Testis (tissue), 3 donors: Measurements from ENCODE around the gene HMGN4. TPM values are rescaled to one million over a fixed set of nuclear protein-coding genes. Genes with fewer than 3 reads are reported as not detected.

Source experiments
- DNase-seq: peaks from one replicate; pipeline ENCODE4 v3.0.0-alpha.2; 2019
- H3K27ac ChIP-seq, 2 donors: fragments of 200-600 bp; sonication (generic); one replicate each; pipeline ENCODE4 v1.5.1; 2019
- H3K27me3 ChIP-seq: fragments of 200-600 bp; sonication (generic); one replicate; pipeline ENCODE4 v1.5.1; 2019
- H3K36me3 ChIP-seq: fragments of 200-600 bp; sonication (generic); one replicate; pipeline ENCODE4 v1.5.1; 2017; ENCODE audit warnings: low read depth; ENCODE audit errors: missing control alignments
- H3K4me1 ChIP-seq: fragments of 200-600 bp; sonication (generic); one replicate; pipeline ENCODE4 v1.5.1; 2019
- H3K4me3 ChIP-seq, 2 donors: fragments of 200-600 bp; sonication (generic); one replicate each; pipeline ENCODE4 v1.5.1; 2017 to 2019
- H3K9me3 ChIP-seq: fragments of 200-600 bp; sonication (generic); one replicate; pipeline ENCODE4 v1.5.1; 2017
- CTCF ChIP-seq, 3 experiments: fragments of 450-650 bp in 2 of 3; fragments of 200-600 bp in 1 of 3; sonication (generic) in 1 of 3; IDR thresholded peaks; one replicate each; pipeline ENCODE4 v1.5.1; 2016 to 2019; ENCODE audit warnings: antibody characterized with exemption in 3 of 3, mild to moderate bottlenecking in 2 of 3, moderate library complexity in 1 of 3
- POLR2A ChIP-seq: fragments of 450-650 bp; IDR thresholded peaks from one replicate; pipeline ENCODE4 v1.6.1; 2017; ENCODE audit warnings: antibody characterized with exemption, mild to moderate bottlenecking, moderate library complexity
- WGBS, 2 donors: methylation state at CpG; one replicate each; pipeline ENCODE4 v1.1.5; 2018; 5-methylcytosine and 5-hydroxymethylcytosine counted together
- intact Hi-C: fragments of 100-400 bp; cut with DNase I; formaldehyde crosslinking; loops from one replicate; pipeline ENCODE4 v1.15.1; 2023; ENCODE audit warnings: low total_unique reads
- polyA plus RNA-seq: library from polyadenylated mRNA; stranded (reverse); fragments of 350-450 nt; fragmentation: Illumina TruSeq; extraction: RNeasy Lipid Tissue Mini Kit (QIAGEN cat#74804); gene quantifications from one replicate; pipeline ENCODE4 v1.2.3, GENCODE V29; 2014; ENCODE audit warnings: low read depth, low replicate concordance; ENCODE audit not compliant: insufficient read depth
- small RNA-seq, 2 donors: library from RNA; depleted of rRNA; stranded (forward); fragments of <200 nt; gene quantifications; one replicate each; pipeline ENCODE3, GENCODE V24; 2016
- total RNA-seq, 2 donors: library from RNA; depleted of rRNA; stranded (reverse); fragments of >200 nt; gene quantifications; one replicate each; pipeline ENCODE4 v1.2.3, GENCODE V29; 2016

Gene HMGN4
- total and polyA plus RNA-seq, 3 donors from 2014 or later: 69.4 to 74.8 (median 72.2) TPM

GRCh38 chr6:26594131-26594498, 55.9 kb downstream of the HMGN4 start:
- Histone ChIP-seq H3K36me3 (no peaks in the 10 kb centered on the region), H3K4me3 (no peak overlapping the region), H3K4me1 (peaks cover 8% of the 10 kb centered on the region), H3K27me3 (no peaks in the 10 kb centered on the region), H3K9me3 (no peaks in the 10 kb centered on the region), H3K27ac (no peak overlapping the region)
- WGBS, 2 donors: 23 to 33% methylated on average over 6 of the region's 6 CpGs
- TF ChIP-seq POLR2A (no peak), CTCF (IDR thresholded peaks at IDR 0.05) (no peak)
- intact Hi-C loops: loop anchor here (10.0 kb wide), 1 partner anchor 249 kb away; no protein-coding TSS in a partner anchor
- no peak for DNase-seq

- no peaks in the 10 kb centered on the region for H3K9me3 ChIP-seq
- peaks cover 8% of the 10 kb centered on the region for H3K4me1 ChIP-seq
- 8 to 14% methylated on average over 23 of the region's 23 CpGs for WGBS, 2 donors
- intact Hi-C loops: loop anchor here (5.0 to 10.0 kb wide), 2 partner anchors 233 to 250 kb away; no protein-coding TSS in a partner anchor
- H3K27me3 ChIP-seq: no peaks in the 10 kb centered on the region
- no peaks in the 10 kb centered on the region for H3K36me3 ChIP-seq
- TF ChIP-seq CTCF (IDR thresholded peaks at IDR 0.05) (no peak), POLR2A (no peak)
- peak overlapping the region; percentile 93 to 99 for H3K4me3 ChIP-seq
- H3K27ac ChIP-seq: peak overlapping the region; percentile 42 to 80
- no peak for DNase-seq
Measured at GRCh38 chr6:26594730-26595632, 56.8 kb downstream of the HMGN4 start.

DNA sequence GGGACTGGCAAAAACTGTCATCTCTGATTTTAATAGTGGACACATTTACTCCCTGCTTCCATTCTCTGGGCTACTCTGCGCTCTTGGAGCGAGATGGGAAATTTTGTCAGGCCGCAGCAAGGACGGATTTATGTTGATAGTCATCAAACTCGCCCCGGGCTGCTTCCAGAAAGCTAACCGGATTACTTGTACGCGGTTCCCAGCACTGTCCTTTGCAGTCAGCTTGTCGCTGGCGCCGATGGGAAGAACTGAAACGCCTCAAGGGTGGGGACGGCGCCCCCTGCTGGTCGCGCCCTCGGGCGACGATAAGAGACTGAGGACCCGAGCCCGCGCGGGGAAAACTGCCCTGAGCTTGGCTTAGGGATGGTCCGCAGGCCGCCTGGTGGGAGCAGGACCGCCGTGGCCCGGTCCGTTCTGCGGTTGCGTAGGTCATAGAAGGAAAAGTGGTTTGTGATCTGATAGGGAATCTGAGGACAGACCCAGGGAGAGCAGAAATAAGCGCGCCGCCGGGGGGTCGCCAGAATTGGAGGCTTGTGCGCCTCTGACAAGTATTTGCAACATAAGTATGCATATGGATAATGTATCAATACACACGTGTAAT, 57.6 kb downstream of the HMGN4 start:
- WGBS, 2 donors: 0 to 1% methylated on average over 15 to 39 of the region's 39 CpGs

More for the DNA sequence above, 57.6 kb downstream of the HMGN4 start:
- H3K4me1 ChIP-seq: peaks cover 8% of the 10 kb centered on the region
- peak; percentile 97 for DNase-seq
- intact Hi-C loops: loop anchor here (5.0 to 10.0 kb wide), 2 partner anchors 233 to 251 kb away; no protein-coding TSS in a partner anchor
- H3K27me3 ChIP-seq: no peaks in the 10 kb centered on the region
- no peaks in the 10 kb centered on the region for H3K9me3 ChIP-seq
- H3K27ac ChIP-seq: peak overlapping the region; percentile 42 to 80
- TF ChIP-seq POLR2A (no peak), CTCF (IDR thresholded peaks at IDR 0.05) (peak; percentile 93 to 97 (median 94))
- H3K4me3 ChIP-seq: peak overlapping the region; percentile 93 to 99
- H3K36me3 ChIP-seq: no peaks in the 10 kb centered on the region

Small RNA genes lying within 50 kb of the gene (small RNA-seq; reads per million reads assigned to genes)
- gene RNU6-502P: 0 reads per million in 2 donors

Other genes starting within 250 kb of the HMGN4 start
- gene BTN3A2, start 173.2 kb upstream of the HMGN4 start, total RNA-seq: 10 to 100 TPM; 20.7 to 21.3 TPM
- gene BTN3A2, start 173.2 kb upstream of the HMGN4 start, polyA plus RNA-seq: 25.9 TPM
- gene BTN2A2, start 155.3 kb upstream of the HMGN4 start, total RNA-seq: 10 to 100 TPM; 16.7 to 19.6 TPM
- 12.0 TPM for gene BTN2A2, start 155.3 kb upstream of the HMGN4 start, polyA plus RNA-seq
- gene BTN3A1, start 136.1 kb upstream of the HMGN4 start, total RNA-seq: 10 to 100 TPM; 10.6 to 14.7 TPM
- 15.9 TPM for gene BTN3A1, start 136.1 kb upstream of the HMGN4 start, polyA plus RNA-seq
- gene BTN3A3, start 97.9 kb upstream of the HMGN4 start, total RNA-seq: 1 to 10 TPM; 7.3 to 7.6 TPM
- 15.2 TPM for gene BTN3A3, start 97.9 kb upstream of the HMGN4 start, polyA plus RNA-seq
- gene BTN2A1, start 80.4 kb upstream of the HMGN4 start, total RNA-seq: 10 to 100 TPM; 26.0 to 27.6 TPM
- gene BTN2A1, start 80.4 kb upstream of the HMGN4 start, polyA plus RNA-seq: 27.9 TPM
- under 1 TPM; 0.31 TPM for gene BTN1A1, start 38.1 kb upstream of the HMGN4 start, total RNA-seq
- 0.30 TPM for gene BTN1A1, start 38.1 kb upstream of the HMGN4 start, polyA plus RNA-seq
- 10 to 100 TPM; 18.9 to 23.6 TPM for gene ABT1, start 58.6 kb downstream of the HMGN4 start, total RNA-seq
- 17.0 TPM for gene ABT1, start 58.6 kb downstream of the HMGN4 start, polyA plus RNA-seq
- 10 to 100 TPM; 28.9 to 36.5 TPM for gene ZNF322, start 121.4 kb downstream of the HMGN4 start, total RNA-seq
- gene ZNF322, start 121.4 kb downstream of the HMGN4 start, polyA plus RNA-seq: 16.3 TPM